Omental fat pad (tissue), 4 donors: ENCODE measurements around the gene PPFIA3. TPM values are rescaled to one million over a fixed set of nuclear protein-coding genes. Genes with fewer than 3 reads are reported as not detected.
"Not testable (repeated sequence)": the region's sequence is repeated elsewhere in the genome, so short reads cannot be mapped to it uniquely, and the experiment has no call there.

ENCODE experiments used
- ATAC-seq: fragments of 150-250 bp; one replicate; pipeline ENCODE4 v1.9.1; 2016; ENCODE audit warnings: mild to moderate bottlenecking, moderate library complexity; ENCODE audit not compliant: low FRiP score
- DNase-seq: peaks from one replicate; pipeline ENCODE4 v3.0.0-alpha.2; 2019; ENCODE audit warnings: low spot score
- total RNA-seq, 4 donors: library from RNA; depleted of rRNA; stranded (reverse); fragments of >200 nt; gene quantifications; one replicate each; pipeline ENCODE4 v1.1.0, GENCODE V29; 2016
- TF ChIP-seq, protein P1 (sequence below), 3 donors: fragments of 450-650 bp; IDR thresholded peaks; one replicate each; pipeline ENCODE4 v1.5.1; 2016 to 2017; ENCODE audit warnings: antibody characterized with exemption in 3 of 3, mild to moderate bottlenecking in 3 of 3, moderate library complexity in 2 of 3

PPFIA3 gene
- total RNA-seq, 4 donors from 2014 or later = 1.6 to 11.2 (median 4.1) TPM

- TF ChIP-seq, protein P1, sequence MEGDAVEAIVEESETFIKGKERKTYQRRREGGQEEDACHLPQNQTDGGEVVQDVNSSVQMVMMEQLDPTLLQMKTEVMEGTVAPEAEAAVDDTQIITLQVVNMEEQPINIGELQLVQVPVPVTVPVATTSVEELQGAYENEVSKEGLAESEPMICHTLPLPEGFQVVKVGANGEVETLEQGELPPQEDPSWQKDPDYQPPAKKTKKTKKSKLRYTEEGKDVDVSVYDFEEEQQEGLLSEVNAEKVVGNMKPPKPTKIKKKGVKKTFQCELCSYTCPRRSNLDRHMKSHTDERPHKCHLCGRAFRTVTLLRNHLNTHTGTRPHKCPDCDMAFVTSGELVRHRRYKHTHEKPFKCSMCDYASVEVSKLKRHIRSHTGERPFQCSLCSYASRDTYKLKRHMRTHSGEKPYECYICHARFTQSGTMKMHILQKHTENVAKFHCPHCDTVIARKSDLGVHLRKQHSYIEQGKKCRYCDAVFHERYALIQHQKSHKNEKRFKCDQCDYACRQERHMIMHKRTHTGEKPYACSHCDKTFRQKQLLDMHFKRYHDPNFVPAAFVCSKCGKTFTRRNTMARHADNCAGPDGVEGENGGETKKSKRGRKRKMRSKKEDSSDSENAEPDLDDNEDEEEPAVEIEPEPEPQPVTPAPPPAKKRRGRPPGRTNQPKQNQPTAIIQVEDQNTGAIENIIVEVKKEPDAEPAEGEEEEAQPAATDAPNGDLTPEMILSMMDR (IDR thresholded peaks at IDR 0.05) = no peak
- DNase-seq (no peak), ATAC-seq (no peak)
Measured at GRCh38 chr19:49173198-49173597, 53.9 kb downstream of the PPFIA3 start.

DNA sequence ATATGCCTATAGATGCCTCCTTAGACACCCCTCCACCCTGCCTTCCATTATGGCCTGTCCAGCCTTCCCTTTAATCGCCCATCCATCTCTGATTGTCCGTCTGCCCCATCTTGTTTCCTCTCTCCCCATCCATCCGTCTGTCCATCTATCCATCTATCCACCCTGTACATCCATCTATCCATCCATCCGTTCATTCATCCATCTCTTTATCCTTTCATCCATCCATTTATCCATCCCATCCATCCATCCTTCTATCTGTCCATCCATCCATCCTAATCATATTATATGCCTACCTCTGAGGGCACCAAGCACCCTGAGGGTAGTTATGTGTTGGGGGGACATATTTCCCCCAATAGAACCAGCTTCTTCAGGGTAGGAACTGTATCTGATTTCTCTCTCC, 61.3 kb downstream of the PPFIA3 start:
- no peak for ATAC-seq
- TF ChIP-seq, protein P1 (IDR thresholded peaks at IDR 0.05) = no peak
- no peak for DNase-seq

DNA sequence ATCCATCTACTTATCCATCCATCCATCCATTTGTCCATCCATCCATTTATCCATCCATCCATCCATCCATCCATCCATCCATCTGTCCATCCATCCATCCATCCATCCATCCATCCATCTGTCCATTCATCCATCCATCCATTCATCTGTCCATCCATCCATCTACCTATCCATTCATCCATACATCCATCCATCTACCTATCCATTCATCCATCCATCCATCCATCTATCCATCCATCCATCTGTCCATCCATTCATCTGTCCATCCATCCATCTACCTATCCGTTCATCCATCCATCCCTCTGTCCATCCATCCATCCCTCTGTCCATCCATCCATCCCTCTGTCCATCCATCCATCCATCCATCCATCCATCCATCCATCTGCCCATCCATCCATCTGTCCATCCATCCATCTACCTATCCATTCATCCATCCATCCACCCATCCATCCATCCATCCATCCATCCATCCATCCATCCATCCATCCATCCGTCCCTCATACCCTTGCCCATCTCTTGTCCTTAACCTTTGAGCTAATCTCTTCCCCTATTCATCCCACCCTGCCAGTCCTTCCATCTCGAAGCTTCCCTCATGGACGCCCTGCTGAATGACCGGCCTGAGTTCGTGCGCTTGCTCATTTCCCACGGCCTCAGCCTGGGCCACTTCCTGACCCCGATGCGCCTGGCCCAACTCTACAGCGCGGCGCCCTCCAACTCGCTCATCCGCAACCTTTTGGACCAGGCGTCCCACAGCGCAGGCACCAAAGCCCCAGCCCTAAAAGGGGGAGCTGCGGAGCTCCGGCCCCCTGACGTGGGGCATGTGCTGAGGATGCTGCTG, 62.9 kb downstream of the PPFIA3 start:
- not testable (repeated sequence) for ATAC-seq, DNase-seq

DNA sequence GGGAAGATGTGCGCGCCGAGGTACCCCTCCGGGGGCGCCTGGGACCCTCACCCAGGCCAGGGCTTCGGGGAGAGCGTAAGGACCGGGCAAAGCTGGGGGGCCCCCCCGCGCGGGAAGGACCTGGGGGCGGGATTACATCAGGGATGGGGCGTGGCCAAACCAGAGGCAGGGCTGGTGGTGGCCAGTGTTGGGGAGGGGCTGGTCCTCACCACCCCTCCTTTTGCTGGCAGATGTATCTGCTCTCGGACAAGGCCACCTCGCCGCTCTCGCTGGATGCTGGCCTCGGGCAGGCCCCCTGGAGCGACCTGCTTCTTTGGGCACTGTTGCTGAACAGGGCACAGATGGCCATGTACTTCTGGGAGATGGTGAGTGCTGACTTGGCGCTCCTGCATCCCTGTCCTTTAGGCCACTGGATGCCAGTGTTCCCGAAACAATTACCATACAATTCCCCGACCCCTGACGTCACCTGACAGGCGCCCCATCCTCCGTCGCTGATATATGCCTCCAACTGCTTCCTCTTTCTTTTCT, 63.6 kb downstream of the PPFIA3 start:
- DNase-seq = no peak
- no peak for ATAC-seq
- TF ChIP-seq, protein P1 (IDR thresholded peaks at IDR 0.05) = no peak

DNA sequence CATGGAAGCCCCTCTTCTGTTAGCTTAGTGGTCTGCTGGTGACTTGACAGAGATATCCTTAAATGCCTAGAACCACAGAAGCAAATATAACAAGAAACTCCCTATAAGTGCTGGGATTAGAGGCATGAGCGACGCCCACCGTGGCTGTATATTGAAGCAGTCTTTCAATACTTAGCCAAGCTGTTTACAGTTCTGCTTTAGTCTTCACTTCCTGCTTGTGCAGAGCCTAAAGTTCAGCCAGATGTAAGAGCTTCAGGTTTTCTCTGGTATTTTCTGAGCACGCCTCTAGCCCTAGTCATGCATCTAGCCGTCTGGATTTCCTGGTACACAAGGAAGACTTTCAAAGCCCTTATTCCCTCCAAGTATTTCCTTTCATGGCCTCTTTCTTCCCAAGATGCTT, 66.8 kb downstream of the PPFIA3 start:
- DNase-seq (no peak), ATAC-seq (no peak)
- TF ChIP-seq, protein P1 (IDR thresholded peaks at IDR 0.05) = no peak

GRCh38 chr19:49188626-49189200, 69.4 kb downstream of the PPFIA3 start:
- ATAC-seq (no peak), DNase-seq (no peak)
- TF ChIP-seq, protein P1 (IDR thresholded peaks at IDR 0.05) = no peak

DNA sequence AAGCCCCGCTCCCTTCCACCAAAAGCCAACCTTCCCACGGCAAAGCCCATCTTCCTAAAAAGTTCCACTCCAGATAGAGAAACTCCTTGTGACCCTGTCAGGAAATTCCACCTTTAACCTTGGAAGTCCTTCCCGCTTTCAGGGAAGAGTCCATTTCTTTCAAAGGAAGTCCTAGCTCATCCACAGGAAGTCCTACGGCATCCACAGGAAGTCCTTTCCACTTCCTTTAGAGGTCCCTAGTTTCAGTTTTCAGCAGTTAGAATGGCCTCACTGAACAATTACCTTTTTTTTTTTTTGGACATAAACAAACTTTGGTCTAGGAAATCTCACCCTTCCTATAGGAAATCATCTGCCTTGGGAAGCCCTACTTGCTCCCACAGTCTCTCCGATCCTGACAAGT, 69.9 kb downstream of the PPFIA3 start:
- TF ChIP-seq, protein P1 (IDR thresholded peaks at IDR 0.05) = no peak
- DNase-seq (no peak), ATAC-seq (no peak)
